CD14-positive monocyte (primary cell): ENCODE results near the gene GARNL3. TPM values are rescaled to one million over a fixed set of nuclear protein-coding genes. Genes with fewer than 3 reads are reported as not detected.

Experiments used
- DNase-seq, 3 donors: peaks; one replicate each; pipeline ENCODE4 v3.0.0-alpha.2; 2011 to 2022
- H2AFZ ChIP-seq: 2 replicates; pipeline ENCODE4 v1.6.0; 2012; ENCODE audit warnings: mild to moderate bottlenecking, low read depth, low read length, inconsistent platforms; ENCODE audit not compliant: insufficient read depth, poor library complexity, severe bottlenecking
- H3K27ac ChIP-seq, 2 donors: 1 replicate in 1 of 2; 2 replicates in 1 of 2; pipeline ENCODE4 v1.5.1; 2012 to 2013; ENCODE audit warnings: low read length in 2 of 2, control low read depth in 1 of 2, inconsistent platforms in 1 of 2, low read depth in 1 of 2, mild to moderate bottlenecking in 1 of 2
- H3K27me3 ChIP-seq, 2 donors: one replicate each; pipeline versions ENCODE4 v1.6.0 to v1.6.1; 2011 to 2013; ENCODE audit warnings: low read length in 2 of 2; ENCODE audit not compliant: control insufficient read depth in 2 of 2, insufficient read depth in 2 of 2
- H3K36me3 ChIP-seq, 2 donors: replicated peaks in 1 of 2; 1 replicate in 1 of 2; 2 replicates in 1 of 2; pipeline versions ENCODE4 v1.5.1 to v1.6.1; 2012 to 2013; ENCODE audit warnings: low read length in 2 of 2, control low read depth in 1 of 2, inconsistent platforms in 1 of 2, mild to moderate bottlenecking in 1 of 2; ENCODE audit not compliant: insufficient read depth in 2 of 2, control insufficient read depth in 1 of 2
- H3K4me1 ChIP-seq, 2 donors: 1 replicate in 1 of 2; 2 replicates in 1 of 2; pipeline versions ENCODE4 v1.5.1 to v1.6.1; 2012 to 2013; ENCODE audit warnings: low read length in 2 of 2, control low read depth in 1 of 2, inconsistent platforms in 1 of 2, mild to moderate bottlenecking in 1 of 2, moderate library complexity in 1 of 2; ENCODE audit not compliant: insufficient read depth in 2 of 2, control insufficient read depth in 1 of 2
- H3K4me2 ChIP-seq: replicated peaks from 2 replicates; pipeline ENCODE3; 2012; ENCODE audit warnings: low read length, moderate library complexity, mild to moderate bottlenecking; ENCODE audit not compliant: poor library complexity, severe bottlenecking; ENCODE audit errors: extremely low read depth
- H3K4me3 ChIP-seq, 3 experiments: fragments of 200-600 bp in 1 of 3; sonication (generic) in 1 of 3; replicated peaks in 1 of 3; 1 replicate in 2 of 3; 2 replicates in 1 of 3; pipeline ENCODE4 v1.5.1; 2011 to 2013; ENCODE audit warnings: low read length in 3 of 3, mild to moderate bottlenecking in 3 of 3, control low read depth in 2 of 3, low read depth in 2 of 3, inconsistent platforms in 1 of 3, moderate library complexity in 1 of 3
- H3K79me2 ChIP-seq: 2 replicates; pipeline ENCODE4 v1.6.0; 2012; ENCODE audit warnings: mild to moderate bottlenecking, control low read depth, inconsistent platforms, low read length, moderate library complexity; ENCODE audit not compliant: insufficient read depth
- H3K9ac ChIP-seq: 2 replicates; pipeline ENCODE4 v1.6.0; 2017; ENCODE audit warnings: low read length, mild to moderate bottlenecking; ENCODE audit not compliant: insufficient read depth, poor library complexity, severe bottlenecking
- H3K9me3 ChIP-seq, 2 donors: replicated peaks in 1 of 2; 1 replicate in 1 of 2; 2 replicates in 1 of 2; pipeline versions ENCODE4 v1.5.1 to v1.6.1; 2012 to 2013; ENCODE audit warnings: low read length in 2 of 2, control low read depth in 1 of 2; ENCODE audit not compliant: control insufficient read depth in 1 of 2, insufficient read depth in 1 of 2
- H4K20me1 ChIP-seq: 2 replicates; pipeline ENCODE4 v1.6.0; 2012; ENCODE audit warnings: mild to moderate bottlenecking, low read length, control low read depth, moderate library complexity; ENCODE audit not compliant: insufficient read depth
- H3K27ac Mint-ChIP-seq, 7 donors: one replicate each; pipeline ENCODE4 v1.8.0; 2020; ENCODE audit warnings: mild to moderate bottlenecking in 7 of 7, mixed read lengths in 7 of 7, moderate library complexity in 6 of 7, inconsistent platforms in 2 of 7
- H3K27me3 Mint-ChIP-seq, 3 donors: one replicate each; pipeline ENCODE4 v1.8.0; 2021 to 2022; ENCODE audit warnings: low read depth in 3 of 3, mild to moderate bottlenecking in 3 of 3, mixed read lengths in 3 of 3, moderate library complexity in 3 of 3, inconsistent platforms in 1 of 3
- H3K36me3 Mint-ChIP-seq, 2 donors: one replicate each; pipeline ENCODE4 v1.8.0; 2020; ENCODE audit warnings: mixed read lengths in 2 of 2, inconsistent platforms in 1 of 2, mild to moderate bottlenecking in 1 of 2
- H3K4me1 Mint-ChIP-seq: one replicate; pipeline ENCODE4 v1.8.0; 2020; ENCODE audit warnings: mild to moderate bottlenecking, mixed read lengths
- H3K4me3 Mint-ChIP-seq, 2 donors: one replicate each; pipeline ENCODE4 v1.8.0; 2020; ENCODE audit warnings: mild to moderate bottlenecking in 2 of 2, mixed read lengths in 2 of 2, moderate library complexity in 1 of 2
- H3K9me3 Mint-ChIP-seq, 7 donors: one replicate each; pipeline ENCODE4 v1.8.0; 2020 to 2022; ENCODE audit warnings: mixed read lengths in 7 of 7, mild to moderate bottlenecking in 6 of 7, moderate library complexity in 6 of 7, inconsistent platforms in 2 of 7
- WGBS: methylation state at CpG from one replicate; pipeline ENCODE4 v1.1.5; 2013; ENCODE audit warnings: missing lambda C conversion rate; ENCODE audit not compliant: insufficient coverage; 5-methylcytosine and 5-hydroxymethylcytosine counted together
- intact Hi-C, 2 donors: fragments of 100-400 bp; cut with micrococcal nuclease; formaldehyde crosslinking; loops; one replicate each; pipeline versions ENCODE4 v1.15.0 to v1.15.1; 2023
- polyA plus RNA-seq, 3 donors: library from polyadenylated mRNA; depleted of rRNA in 1 of 3; unstranded in 2 of 3; stranded (reverse) in 1 of 3; fragments of 300-500 nt in 2 of 3; fragments of >200 nt in 1 of 3; fragmentation: Illumina TruSeq in 2 of 3; gene quantifications; 1 replicate in 2 of 3; 2 replicates in 1 of 3; pipeline ENCODE4 v1.2.3, GENCODE V29; 2012 to 2021
- TF ChIP-seq, protein P1 (sequence below): fragments of 200-600 bp; IDR thresholded peaks from one replicate; pipeline ENCODE4 v1.8.0; 2022; ENCODE audit warnings: antibody characterized with exemption, mild to moderate bottlenecking

The GARNL3 gene
- polyA plus RNA-seq, 3 donors, result 0.39 to 1.5 (median 0.94) TPM

DNA sequence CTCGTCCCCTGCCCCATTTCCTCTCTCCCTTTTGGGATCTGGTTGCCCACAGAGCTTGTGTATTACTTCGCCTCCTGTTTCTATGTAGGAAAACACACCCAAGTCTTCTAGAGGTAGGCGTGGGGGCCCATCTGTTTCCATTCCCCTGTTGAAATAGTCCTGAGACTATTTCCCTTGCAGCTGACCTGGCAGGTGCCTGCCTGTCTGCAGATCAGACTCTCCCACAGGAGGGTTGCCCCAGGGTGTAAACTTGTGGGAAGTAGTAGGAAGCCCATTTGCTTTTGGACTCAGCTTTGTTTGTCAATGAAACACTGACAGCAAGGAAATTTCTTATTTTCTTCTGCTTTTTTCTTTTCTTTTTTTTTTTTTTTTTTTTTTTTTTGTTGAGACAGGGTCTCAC, 16.3 kb upstream of the GARNL3 start:
- Mint-ChIP-seq H3K27ac (no peak overlapping the region), H3K4me1 (peaks cover 15% of the 10 kb centered on the region), H3K4me3 (no peak overlapping the region), H3K36me3 (no peaks in the 10 kb centered on the region), H3K9me3 (no peaks in the 10 kb centered on the region), H3K27me3 (peaks cover 0 to 5% (median 5%) of the 10 kb centered on the region in 3 donors)
- no peak for DNase-seq
- Histone ChIP-seq H3K4me3 (no peak overlapping the region), H3K79me2 (no peaks in the 10 kb centered on the region), H3K9me3 (no peaks in the 10 kb centered on the region), H3K27me3 (no peaks in the 10 kb centered on the region), H3K27ac (no peak overlapping the region), H3K4me1 (peaks cover 7 to 12% of the 10 kb centered on the region in 2 donors), H3K9ac (no peak overlapping the region), H4K20me1 (no peaks in the 10 kb centered on the region), H3K4me2 (no peak overlapping the region), H3K36me3 (no peaks in the 10 kb centered on the region), H2AFZ (no peak overlapping the region)
- intact Hi-C loops, result no loop called here
- TF ChIP-seq, protein P1, sequence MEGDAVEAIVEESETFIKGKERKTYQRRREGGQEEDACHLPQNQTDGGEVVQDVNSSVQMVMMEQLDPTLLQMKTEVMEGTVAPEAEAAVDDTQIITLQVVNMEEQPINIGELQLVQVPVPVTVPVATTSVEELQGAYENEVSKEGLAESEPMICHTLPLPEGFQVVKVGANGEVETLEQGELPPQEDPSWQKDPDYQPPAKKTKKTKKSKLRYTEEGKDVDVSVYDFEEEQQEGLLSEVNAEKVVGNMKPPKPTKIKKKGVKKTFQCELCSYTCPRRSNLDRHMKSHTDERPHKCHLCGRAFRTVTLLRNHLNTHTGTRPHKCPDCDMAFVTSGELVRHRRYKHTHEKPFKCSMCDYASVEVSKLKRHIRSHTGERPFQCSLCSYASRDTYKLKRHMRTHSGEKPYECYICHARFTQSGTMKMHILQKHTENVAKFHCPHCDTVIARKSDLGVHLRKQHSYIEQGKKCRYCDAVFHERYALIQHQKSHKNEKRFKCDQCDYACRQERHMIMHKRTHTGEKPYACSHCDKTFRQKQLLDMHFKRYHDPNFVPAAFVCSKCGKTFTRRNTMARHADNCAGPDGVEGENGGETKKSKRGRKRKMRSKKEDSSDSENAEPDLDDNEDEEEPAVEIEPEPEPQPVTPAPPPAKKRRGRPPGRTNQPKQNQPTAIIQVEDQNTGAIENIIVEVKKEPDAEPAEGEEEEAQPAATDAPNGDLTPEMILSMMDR, result no peak
- WGBS, result 100% methylated on average over 2 of the region's 3 CpGs

DNA sequence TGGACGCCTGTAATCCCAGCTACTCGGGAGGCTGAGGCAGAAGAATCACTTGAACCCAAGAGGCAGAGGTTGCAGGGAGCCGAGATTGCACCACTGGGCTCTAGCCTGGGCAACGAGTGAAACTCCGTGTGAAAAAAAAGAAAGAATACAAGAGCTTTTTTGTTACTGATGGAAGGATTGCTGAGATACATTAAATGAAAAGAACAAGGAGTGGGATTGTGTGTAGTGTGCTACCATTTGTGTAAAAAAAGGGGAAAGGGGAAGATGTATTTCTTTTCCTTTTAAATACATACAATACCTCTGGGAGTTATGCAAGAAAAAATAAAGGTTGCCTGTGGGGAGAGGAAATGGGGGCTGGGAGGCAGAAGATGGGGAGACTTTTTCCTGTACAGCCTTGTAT, 14.7 kb upstream of the GARNL3 start:
- no peak for DNase-seq
- Histone ChIP-seq H3K9me3 (no peaks in the 10 kb centered on the region), H3K4me2 (no peak overlapping the region), H3K9ac (no peak overlapping the region), H3K4me3 (no peak overlapping the region), H3K36me3 (no peaks in the 10 kb centered on the region), H3K4me1 (peaks cover 3 to 6% of the 10 kb centered on the region in 2 donors), H3K27me3 (no peaks in the 10 kb centered on the region), H4K20me1 (no peaks in the 10 kb centered on the region), H3K79me2 (no peaks in the 10 kb centered on the region), H3K27ac (no peak overlapping the region), H2AFZ (no peak overlapping the region)
- Mint-ChIP-seq H3K9me3 (peaks cover 0 to 1% (median 0%) of the 10 kb centered on the region in 7 donors), H3K36me3 (no peaks in the 10 kb centered on the region), H3K4me3 (no peak overlapping the region), H3K27me3 (peaks cover 5 to 8% (median 6%) of the 10 kb centered on the region in 3 donors), H3K27ac (no peak overlapping the region), H3K4me1 (peaks cover 11% of the 10 kb centered on the region)
- TF ChIP-seq, protein P1, result no peak
- intact Hi-C loops, result no loop called here
- 96% methylated on average over 5 of the region's 5 CpGs for WGBS
